Naive thymus-derived CD4-positive, alpha-beta T cell (primary cell): ENCODE results near the gene DCDC2. TPM values are rescaled to one million over a fixed set of nuclear protein-coding genes. Genes with fewer than 3 reads are reported as not detected.
"Not testable (repeated sequence)": the region's sequence is repeated elsewhere in the genome, so short reads cannot be mapped to it uniquely, and the experiment has no call there.

Source experiments
- ATAC-seq: fragments of 150-1000 bp; cut with Tn5 transposase; 2 replicates; pipeline ENCODE4 v1.10.0; 2021; ENCODE audit warnings: mild to moderate bottlenecking, moderate library complexity
- CTCF ChIA-PET: fragments of 350-600 bp; sonication (Branson Sonifier 250); formaldehyde crosslinking; loops from one replicate; lab custom pipeline; 2021; ENCODE audit warnings: antibody characterized with exemption; lab: Charles Lee
- POLR2A ChIA-PET: fragments of 350-600 bp; sonication (Branson Sonifier 250); formaldehyde crosslinking; loops from one replicate; lab custom pipeline; 2021; ENCODE audit warnings: antibody characterized with exemption, inconsistent platforms; lab: Charles Lee
- DNase-seq, 9 donors: peaks; one replicate each; pipeline versions ENCODE4 v3.0.0 to v3.0.0-alpha.2; 2020 to 2022; ENCODE audit warnings: mixed read lengths in 1 of 9
- H3K27ac ChIP-seq: one replicate; pipeline ENCODE4 v1.7.0; 2013; ENCODE audit warnings: mild to moderate bottlenecking, low read depth, low read length, moderate library complexity
- H3K27me3 ChIP-seq, 2 donors: one replicate each; pipeline ENCODE4 v1.7.0; 2013; ENCODE audit warnings: low read length in 2 of 2, mild to moderate bottlenecking in 2 of 2, moderate library complexity in 2 of 2; ENCODE audit not compliant: control insufficient read depth in 2 of 2, insufficient read depth in 2 of 2
- H3K36me3 ChIP-seq, 3 experiments: 1 replicate in 2 of 3; 2 replicates in 1 of 3; pipeline ENCODE4 v1.7.0; 2013; ENCODE audit warnings: low read length in 3 of 3, mild to moderate bottlenecking in 3 of 3, moderate library complexity in 1 of 3; ENCODE audit not compliant: insufficient read depth in 3 of 3, control insufficient read depth in 2 of 3
- H3K4me1 ChIP-seq, 2 donors: one replicate each; pipeline ENCODE4 v1.7.0; 2013; ENCODE audit warnings: low read length in 2 of 2, mild to moderate bottlenecking in 2 of 2, moderate library complexity in 1 of 2; ENCODE audit not compliant: control insufficient read depth in 2 of 2, insufficient read depth in 2 of 2
- H3K4me3 ChIP-seq: 2 replicates; pipeline ENCODE4 v1.7.0; 2013; ENCODE audit warnings: mild to moderate bottlenecking, low read length
- H3K9me3 ChIP-seq, 3 experiments: 1 replicate in 2 of 3; 2 replicates in 1 of 3; pipeline ENCODE4 v1.7.0; 2013; ENCODE audit warnings: low read length in 3 of 3; ENCODE audit not compliant: control insufficient read depth in 2 of 3
- H3K27ac Mint-ChIP-seq, 9 donors: one replicate each; pipeline ENCODE4 v1.8.0; 2020 to 2022; ENCODE audit warnings: mixed read lengths in 9 of 9, mild to moderate bottlenecking in 8 of 9, moderate library complexity in 5 of 9, inconsistent platforms in 2 of 9
- H3K27me3 Mint-ChIP-seq, 5 donors: one replicate each; pipeline ENCODE4 v1.8.0; 2021 to 2022; ENCODE audit warnings: mixed read lengths in 5 of 5, mild to moderate bottlenecking in 1 of 5
- H3K36me3 Mint-ChIP-seq, 5 donors: one replicate each; pipeline ENCODE4 v1.8.0; 2020 to 2022; ENCODE audit warnings: mixed read lengths in 5 of 5, mild to moderate bottlenecking in 3 of 5, inconsistent platforms in 1 of 5
- H3K4me1 Mint-ChIP-seq, 7 donors: one replicate each; pipeline ENCODE4 v1.8.0; 2020 to 2022; ENCODE audit warnings: mixed read lengths in 7 of 7, mild to moderate bottlenecking in 3 of 7, inconsistent platforms in 1 of 7
- H3K4me3 Mint-ChIP-seq, 10 donors: one replicate each; pipeline ENCODE4 v1.8.0; 2020 to 2022; ENCODE audit warnings: mild to moderate bottlenecking in 10 of 10, mixed read lengths in 10 of 10, moderate library complexity in 6 of 10, inconsistent platforms in 2 of 10
- H3K9me3 Mint-ChIP-seq, 11 donors: one replicate each; pipeline ENCODE4 v1.8.0; 2020 to 2022; ENCODE audit warnings: mixed read lengths in 11 of 11, mild to moderate bottlenecking in 4 of 11, inconsistent platforms in 1 of 11, moderate library complexity in 1 of 11
- intact Hi-C, 2 donors: fragments of 100-400 bp; cut with micrococcal nuclease; formaldehyde crosslinking; loops; one replicate each; pipeline ENCODE4 v1.15.1; 2023
- polyA plus RNA-seq, 2 donors: library from polyadenylated mRNA; unstranded; fragments of 300-500 nt; fragmentation: Illumina TruSeq; gene quantifications; one replicate each; pipeline ENCODE4 v1.2.3, GENCODE V29; 2021
- total RNA-seq, 6 experiments: library from RNA in 5 of 6; stranded (reverse) in 5 of 6; gene quantifications; 1 replicate in 5 of 6; 2 replicates in 1 of 6; pipeline ENCODE4 v1.2.3 and lab custom pipeline; 2021 to 2026

Gene DCDC2
- total and polyA plus RNA-seq, 7 experiments from 2014 or later, result 0.24 to 0.92 TPM; not detected in 5

- Mint-ChIP-seq H3K36me3 (peaks cover 0 to 4% (median 0%) of the 10 kb centered on the region in 5 donors), H3K27ac (no peak overlapping the region), H3K27me3 (peaks cover 0 to 29% (median 20%) of the 10 kb centered on the region in 5 donors), H3K4me1 (no peaks in the 10 kb centered on the region), H3K4me3 (no peak overlapping the region), H3K9me3 (peaks cover 0 to 2% (median 0%) of the 10 kb centered on the region in 11 donors)
- Histone ChIP-seq H3K27me3 (no peaks in the 10 kb centered on the region), H3K27ac (no peak overlapping the region), H3K4me3 (no peak overlapping the region), H3K4me1 (no peaks in the 10 kb centered on the region), H3K9me3 (no peaks in the 10 kb centered on the region), H3K36me3 (no peaks in the 10 kb centered on the region)
- intact Hi-C loops, result no loop called here
- DNase-seq (no peak), ATAC-seq (no peak)
- ChIA-PET CTCF (no interaction called here), POLR2A (no interaction called here)
These were observed 112.6 kb downstream of the DCDC2 start for GRCh38 chr6:24245275-24245674.

GRCh38 chr6:24242924-24243323 lies 114.9 kb downstream of the DCDC2 start:
- no peak for DNase-seq
- Mint-ChIP-seq H3K36me3 (peaks cover 0 to 4% (median 0%) of the 10 kb centered on the region in 5 donors), H3K4me3 (no peak overlapping the region), H3K27ac (no peak overlapping the region), H3K4me1 (no peaks in the 10 kb centered on the region), H3K9me3 (no peaks in the 10 kb centered on the region), H3K27me3 (peaks cover 0 to 20% (median 16%) of the 10 kb centered on the region in 5 donors)
- H3K4me3 ChIP-seq, result no peak overlapping the region
- ChIA-PET CTCF (interaction anchor here (0.7 kb wide), 1 partner anchor 15 kb away, joined by 8 read pairs; no protein-coding TSS in a partner anchor), POLR2A (no interaction called here)
- intact Hi-C loops, result no loop called here
- no peak for ATAC-seq
- H3K27ac ChIP-seq, result no peak overlapping the region
- no peaks in the 10 kb centered on the region for H3K36me3 ChIP-seq
- H3K9me3 ChIP-seq, result no peaks in the 10 kb centered on the region
- no peaks in the 10 kb centered on the region for H3K4me1 ChIP-seq
- H3K27me3 ChIP-seq, result no peaks in the 10 kb centered on the region

DNA sequence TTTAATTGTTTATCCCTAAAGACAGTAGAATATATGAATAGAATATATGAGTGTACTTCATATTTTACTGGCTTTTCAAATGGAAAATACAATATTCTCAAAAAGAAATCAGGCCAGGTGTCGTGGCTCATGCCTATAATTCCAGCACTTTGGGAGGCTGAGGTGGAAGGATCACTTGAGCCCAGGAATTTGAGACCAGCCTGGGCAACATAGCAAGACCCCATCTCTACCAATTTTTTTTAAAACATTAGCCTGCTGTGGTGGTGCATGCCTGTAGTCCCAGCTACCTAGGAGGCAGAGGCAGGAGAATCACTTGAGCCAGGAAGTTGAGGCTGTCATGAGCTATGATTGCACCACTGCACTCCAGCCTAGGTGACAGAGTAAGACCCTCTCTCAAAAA lies 116.1 kb downstream of the DCDC2 start:
- H3K4me1 ChIP-seq, H3K4me1 Mint-ChIP-seq, CTCF ChIA-PET, H3K9me3 ChIP-seq, H3K4me3 Mint-ChIP-seq, H3K27me3 ChIP-seq, H3K9me3 Mint-ChIP-seq, H3K27ac ChIP-seq, ATAC-seq, H3K36me3 ChIP-seq, DNase-seq, H3K27ac Mint-ChIP-seq, intact Hi-C loops, POLR2A ChIA-PET, H3K4me3 ChIP-seq, H3K36me3 Mint-ChIP-seq: not testable (repeated sequence)
- peaks cover 0 to 20% (median 16%) of the 10 kb centered on the region in 5 donors for H3K27me3 Mint-ChIP-seq

- H3K27me3 ChIP-seq, result no peaks in the 10 kb centered on the region
- DNase-seq (no peak), ATAC-seq (no peak)
- intact Hi-C loops, result no loop called here
- no peak overlapping the region for H3K27ac Mint-ChIP-seq
- H3K4me3 ChIP-seq, result no peak overlapping the region
- ChIA-PET CTCF (no interaction called here), POLR2A (no interaction called here)
- H3K9me3 Mint-ChIP-seq, result peaks cover 0 to 4% (median 0%) of the 10 kb centered on the region in 11 donors
- H3K27me3 Mint-ChIP-seq, result peaks cover 0 to 25% (median 16%) of the 10 kb centered on the region in 5 donors
- H3K36me3 Mint-ChIP-seq, result peaks cover 0 to 4% (median 0%) of the 10 kb centered on the region in 5 donors
- H3K9me3 ChIP-seq, result no peaks in the 10 kb centered on the region
- no peaks in the 10 kb centered on the region for H3K4me1 Mint-ChIP-seq
- H3K27ac ChIP-seq, result no peak overlapping the region
- H3K4me3 Mint-ChIP-seq, result no peak overlapping the region
- H3K4me1 ChIP-seq, result no peaks in the 10 kb centered on the region
- H3K36me3 ChIP-seq, result no peaks in the 10 kb centered on the region
These were observed 116.9 kb downstream of the DCDC2 start for GRCh38 chr6:24240943-24241342.

- Histone ChIP-seq H3K36me3 (no peaks in the 10 kb centered on the region), H3K27me3 (no peaks in the 10 kb centered on the region), H3K27ac (no peak overlapping the region), H3K9me3 (no peaks in the 10 kb centered on the region), H3K4me1 (no peaks in the 10 kb centered on the region), H3K4me3 (no peak overlapping the region)
- peaks cover 0 to 4% (median 0%) of the 10 kb centered on the region in 11 donors for H3K9me3 Mint-ChIP-seq
- no peak for DNase-seq
- no peaks in the 10 kb centered on the region for H3K4me1 Mint-ChIP-seq
- peaks cover 0 to 3% (median 0%) of the 10 kb centered on the region in 5 donors for H3K36me3 Mint-ChIP-seq
- CTCF ChIA-PET, result no interaction called here
- no peak overlapping the region for H3K4me3 Mint-ChIP-seq
- intact Hi-C loops, result no loop called here
- H3K27ac Mint-ChIP-seq, result no peak overlapping the region
- H3K27me3 Mint-ChIP-seq, result peaks cover 0 to 25% (median 16%) of the 10 kb centered on the region in 5 donors
- POLR2A ChIA-PET, result no interaction called here
- no peak for ATAC-seq
These were observed 117.4 kb downstream of the DCDC2 start for GRCh38 chr6:24240380-24240928.

- no peak for DNase-seq
- Histone ChIP-seq H3K27ac (no peak overlapping the region), H3K27me3 (no peaks in the 10 kb centered on the region), H3K4me1 (no peaks in the 10 kb centered on the region), H3K36me3 (no peaks in the 10 kb centered on the region), H3K4me3 (no peak overlapping the region), H3K9me3 (no peaks in the 10 kb centered on the region)
- Mint-ChIP-seq H3K27ac (no peak overlapping the region), H3K4me1 (no peaks in the 10 kb centered on the region), H3K27me3 (peaks cover 7 to 23% (median 15%) of the 10 kb centered on the region in 5 donors), H3K4me3 (no peak overlapping the region), H3K36me3 (peaks cover 0 to 3% (median 0%) of the 10 kb centered on the region in 5 donors), H3K9me3 (peaks cover 0 to 4% (median 0%) of the 10 kb centered on the region in 11 donors)
- CTCF ChIA-PET, result no interaction called here
- intact Hi-C loops, result no loop called here
- POLR2A ChIA-PET, result no interaction called here
- no peak for ATAC-seq
These were observed 119.2 kb downstream of the DCDC2 start for GRCh38 chr6:24238700-24239099.

DNA sequence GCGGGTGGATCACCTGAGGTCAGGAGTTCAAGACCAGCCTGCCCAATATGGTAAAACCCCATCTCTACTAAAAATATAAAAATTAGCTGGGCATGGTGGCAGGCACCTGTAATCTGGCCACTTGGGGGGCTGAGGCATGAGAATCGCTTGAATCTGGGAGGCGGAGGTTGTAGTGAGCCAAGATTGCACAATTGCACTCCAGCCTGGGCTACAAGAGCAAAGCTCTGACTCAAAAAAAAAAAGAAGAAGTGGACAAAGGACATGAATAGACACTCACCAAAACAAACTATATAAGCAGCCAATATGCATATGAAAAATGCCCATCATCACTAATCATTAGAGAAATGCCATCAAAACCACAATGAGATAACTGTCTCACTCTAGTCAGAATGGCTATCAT lies 121.1 kb downstream of the DCDC2 start:
- ATAC-seq, H3K4me1 ChIP-seq, H3K9me3 ChIP-seq, H3K9me3 Mint-ChIP-seq, H3K4me3 ChIP-seq, H3K27ac ChIP-seq, DNase-seq, POLR2A ChIA-PET, H3K36me3 Mint-ChIP-seq, H3K36me3 ChIP-seq, intact Hi-C loops, H3K27me3 ChIP-seq, CTCF ChIA-PET, H3K4me1 Mint-ChIP-seq: not testable (repeated sequence)
- Mint-ChIP-seq H3K27ac (peak overlapping the region in 1 of 9 donors; percentile 51), H3K4me3 (peak overlapping the region in 1 of 10 donors; percentile 20), H3K27me3 (peaks cover 7 to 34% (median 21%) of the 10 kb centered on the region in 5 donors)
